ENCODE measurements around the gene TEX13B. TPM values are rescaled to one million over a fixed set of nuclear protein-coding genes. Genes with fewer than 3 reads are reported as not detected.
"Not testable (repeated sequence)": the region's sequence is repeated elsewhere in the genome, so short reads cannot be mapped to it uniquely, and the experiment has no call there.

TEX13B gene
- polyA plus RNA-seq, 1 donor from 2014 or later: not detected

- Histone ChIP-seq H2AFZ (ENCODE audit: low read depth, low read length) (no peak overlapping the region), H3K4me2 (ENCODE audit: low read length) (no peak overlapping the region), H3K9ac (ENCODE audit: low read length) (no peak overlapping the region), H3K9me3 (ENCODE audit: low read length) (no peaks in the 10 kb centered on the region), H3K36me3 (ENCODE audit: insufficient read depth, low read length) (no peaks in the 10 kb centered on the region), H4K20me1 (ENCODE audit: insufficient read depth) (no peaks in the 10 kb centered on the region), H3K27me3 (ENCODE audit: insufficient read depth, low read depth, low read length) (no peaks in the 10 kb centered on the region), H3K9me2 (ENCODE audit: insufficient read depth, low read length) (no peaks in the 10 kb centered on the region), H3K4me3 (ENCODE audit: low read length) (no peak overlapping the region), H3F3A (ENCODE audit: insufficient read depth, low read length, poor library complexity, severe bottlenecking) (no peaks in the 10 kb centered on the region), H3K79me2 (replicated peaks; ENCODE audit: insufficient read depth, low read length) (no peaks in the 10 kb centered on the region), H3K27ac (ENCODE audit: low read length) (no peak overlapping the region)
- TF ChIP-seq SMC3 (conservative IDR thresholded peaks at IDR 0.05; ENCODE audit: poor library complexity): no peak
Observed at GRCh38 chrX:107968623-107969022, 13.5 kb downstream of the TEX13B start.

- H3K9me2 ChIP-seq (ENCODE audit: insufficient read depth, low read length); H3K4me3 ChIP-seq (ENCODE audit: low read length); H3K79me2 ChIP-seq (replicated peaks; ENCODE audit: insufficient read depth, low read length); H3K27ac ChIP-seq (ENCODE audit: low read length); H4K20me1 ChIP-seq (ENCODE audit: insufficient read depth); H3K9me3 ChIP-seq (ENCODE audit: low read length); H3K9ac ChIP-seq (ENCODE audit: low read length); H3K4me2 ChIP-seq (ENCODE audit: low read length); H3F3A ChIP-seq (ENCODE audit: insufficient read depth, low read length, poor library complexity, severe bottlenecking); H3K27me3 ChIP-seq (ENCODE audit: insufficient read depth, low read depth, low read length); H2AFZ ChIP-seq (ENCODE audit: low read depth, low read length); H3K36me3 ChIP-seq (ENCODE audit: insufficient read depth, low read length): not testable (repeated sequence)
Observed at GRCh38 chrX:107955337-107955736, 26.8 kb downstream of the TEX13B start.

- no peak overlapping the region for H2AFZ ChIP-seq (ENCODE audit: low read depth, low read length)
- no peaks in the 10 kb centered on the region for H3K79me2 ChIP-seq (replicated peaks; ENCODE audit: insufficient read depth, low read length)
- H3K27me3 ChIP-seq (ENCODE audit: insufficient read depth, low read depth, low read length): no peaks in the 10 kb centered on the region
- no peak overlapping the region for H3K4me3 ChIP-seq (ENCODE audit: low read length)
- no peak for TF ChIP-seq RAD21 (conservative IDR thresholded peaks at IDR 0.05)
- no peak for TF ChIP-seq CTCF (IDR thresholded peaks at IDR 0.05; ENCODE audit: poor library complexity, severe bottlenecking)
- TF ChIP-seq TAF1 (IDR thresholded peaks at IDR 0.05; ENCODE audit: low read depth): no peak
- TF ChIP-seq EZH2 (IDR thresholded peaks at IDR 0.05; ENCODE audit: borderline replicate concordance, insufficient read depth, low read length, poor library complexity, severe bottlenecking): no peak
- no peak for TF ChIP-seq EP300 (conservative IDR thresholded peaks at IDR 0.05; ENCODE audit: poor library complexity, severe bottlenecking)
- no peak for TF ChIP-seq SMC3 (conservative IDR thresholded peaks at IDR 0.05; ENCODE audit: poor library complexity)
- TF ChIP-seq POLR2AphosphoS5 (IDR thresholded peaks at IDR 0.05): no peak
- no peak for TF ChIP-seq MXI1 (conservative IDR thresholded peaks at IDR 0.05; ENCODE audit: poor library complexity, severe bottlenecking)
- H3K36me3 ChIP-seq (ENCODE audit: insufficient read depth, low read length): no peaks in the 10 kb centered on the region
- no peaks in the 10 kb centered on the region for H3K9me3 ChIP-seq (ENCODE audit: low read length)
- H4K20me1 ChIP-seq (ENCODE audit: insufficient read depth): no peaks in the 10 kb centered on the region
- H3K9me2 ChIP-seq (ENCODE audit: insufficient read depth, low read length): no peaks in the 10 kb centered on the region
- no peaks in the 10 kb centered on the region for H3F3A ChIP-seq (ENCODE audit: insufficient read depth, low read length, poor library complexity, severe bottlenecking)
- no peak overlapping the region for H3K9ac ChIP-seq (ENCODE audit: low read length)
- no peak overlapping the region for H3K27ac ChIP-seq (ENCODE audit: low read length)
- H3K4me2 ChIP-seq (ENCODE audit: low read length): no peak overlapping the region
Observed at GRCh38 chrX:107940095-107940494, 42.1 kb downstream of the TEX13B start.

- Histone ChIP-seq H3K9ac (ENCODE audit: low read length) (no peak overlapping the region), H3K36me3 (ENCODE audit: insufficient read depth, low read length) (no peaks in the 10 kb centered on the region), H3K9me3 (ENCODE audit: low read length) (no peaks in the 10 kb centered on the region), H3K27me3 (ENCODE audit: insufficient read depth, low read depth, low read length) (no peaks in the 10 kb centered on the region), H3K4me3 (ENCODE audit: low read length) (no peak overlapping the region), H2AFZ (ENCODE audit: low read depth, low read length) (no peak overlapping the region), H3F3A (ENCODE audit: insufficient read depth, low read length, poor library complexity, severe bottlenecking) (no peaks in the 10 kb centered on the region), H4K20me1 (ENCODE audit: insufficient read depth) (no peaks in the 10 kb centered on the region), H3K4me2 (ENCODE audit: low read length) (no peak overlapping the region), H3K9me2 (ENCODE audit: insufficient read depth, low read length) (no peaks in the 10 kb centered on the region), H3K79me2 (replicated peaks; ENCODE audit: insufficient read depth, low read length) (no peaks in the 10 kb centered on the region), H3K27ac (ENCODE audit: low read length) (no peak overlapping the region)
- TF ChIP-seq POLR2AphosphoS5 (IDR thresholded peaks at IDR 0.05) (no peak), MXI1 (conservative IDR thresholded peaks at IDR 0.05; ENCODE audit: poor library complexity, severe bottlenecking) (no peak), EP300 (conservative IDR thresholded peaks at IDR 0.05; ENCODE audit: poor library complexity, severe bottlenecking) (no peak), RAD21 (conservative IDR thresholded peaks at IDR 0.05) (no peak), SMC3 (conservative IDR thresholded peaks at IDR 0.05; ENCODE audit: poor library complexity) (no peak), EZH2 (IDR thresholded peaks at IDR 0.05; ENCODE audit: borderline replicate concordance, insufficient read depth, low read length, poor library complexity, severe bottlenecking) (no peak), TAF1 (IDR thresholded peaks at IDR 0.05; ENCODE audit: low read depth) (no peak), CTCF (IDR thresholded peaks at IDR 0.05; ENCODE audit: poor library complexity, severe bottlenecking) (no peak)
Observed at GRCh38 chrX:107936434-107936730, 45.8 kb downstream of the TEX13B start.
